ENCODE data around the gene PTPRN2.

PTPRN2 gene

DNA sequence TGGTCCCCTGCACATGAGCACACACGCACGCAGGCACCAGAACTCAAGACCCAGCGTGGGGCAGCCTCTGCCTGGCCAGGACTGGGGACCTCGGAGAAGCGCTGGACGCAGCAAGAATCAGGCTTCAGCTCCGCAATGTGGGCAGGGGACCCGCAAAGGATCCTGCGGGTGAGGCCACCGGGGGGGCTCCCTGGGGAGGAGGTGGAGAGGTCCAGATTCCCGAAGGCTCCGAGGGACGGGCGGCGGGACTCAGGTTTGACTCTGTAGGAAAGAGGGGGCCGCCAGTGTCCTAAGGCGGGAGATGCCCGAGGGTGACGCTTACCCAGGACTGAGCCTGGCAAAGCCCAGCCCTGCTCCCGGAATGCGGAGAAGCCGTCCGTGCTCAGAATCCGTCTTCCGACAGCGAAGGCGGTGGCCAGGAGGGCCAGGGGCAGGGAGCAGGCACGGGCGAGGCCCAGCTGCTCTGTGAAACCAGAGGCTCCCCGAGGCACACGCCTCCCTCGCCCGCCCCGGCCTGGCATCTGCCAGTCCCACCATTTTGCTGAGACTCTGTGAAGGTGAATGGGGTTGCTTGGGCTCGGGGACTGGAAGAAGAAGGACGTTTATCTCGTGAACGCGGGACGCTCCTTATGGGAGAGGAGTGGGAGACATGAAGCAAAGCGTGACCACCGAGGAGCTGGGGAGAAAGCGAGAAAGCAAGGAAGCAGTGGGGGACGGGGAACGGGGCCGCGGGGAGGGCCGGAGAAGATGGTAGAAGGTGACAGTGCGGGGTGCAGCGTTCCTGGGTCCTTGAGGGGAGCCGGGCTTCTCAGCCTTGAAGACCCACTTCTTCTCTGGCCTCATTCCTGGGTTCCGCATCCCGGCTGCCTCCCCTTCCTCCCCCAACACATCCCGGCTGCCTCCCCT is 489.2 kb downstream of the PTPRN2 start:
- no peak for DNase-seq

- no peak for DNase-seq
Measured at GRCh38 chr7:158097453-158098124, 490.0 kb downstream of the PTPRN2 start.

DNA sequence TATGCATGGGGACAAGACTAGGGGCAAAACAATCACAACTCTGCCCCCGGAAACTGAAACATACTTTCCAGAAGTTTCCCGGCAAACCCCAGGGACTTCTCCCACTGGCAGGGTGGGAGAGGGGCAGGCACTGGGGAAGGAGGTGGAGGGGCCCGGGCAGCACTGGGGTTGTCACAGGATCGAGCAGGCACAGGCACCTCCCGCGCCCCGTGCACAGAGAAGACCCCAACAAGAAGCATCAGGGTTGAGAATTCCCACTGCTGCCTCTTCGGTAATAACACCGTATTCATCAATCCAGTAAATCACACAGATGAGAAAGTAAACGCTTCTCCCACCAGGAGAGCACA is 490.5 kb downstream of the PTPRN2 start:
- DNase-seq: no peak

DNA sequence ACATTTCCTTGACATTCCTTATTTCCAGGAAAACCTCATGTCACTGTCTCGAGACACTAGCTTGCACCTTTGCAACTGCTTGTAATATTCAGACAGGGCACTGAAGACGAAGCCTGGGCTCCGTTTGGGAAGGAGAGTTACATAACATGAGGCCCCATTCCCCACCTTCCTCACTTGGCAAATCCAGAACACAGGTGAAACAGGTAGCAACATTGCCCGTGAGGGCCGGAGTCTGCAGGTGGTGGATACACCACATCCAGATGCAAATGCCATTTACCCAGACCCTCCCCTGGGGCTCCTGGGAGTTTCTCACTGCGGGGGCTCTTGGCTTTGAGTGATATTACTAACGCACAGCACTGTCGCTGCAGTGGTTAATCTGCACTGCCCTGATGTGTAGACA is 491.0 kb downstream of the PTPRN2 start:
- DNase-seq: no peak

DNA sequence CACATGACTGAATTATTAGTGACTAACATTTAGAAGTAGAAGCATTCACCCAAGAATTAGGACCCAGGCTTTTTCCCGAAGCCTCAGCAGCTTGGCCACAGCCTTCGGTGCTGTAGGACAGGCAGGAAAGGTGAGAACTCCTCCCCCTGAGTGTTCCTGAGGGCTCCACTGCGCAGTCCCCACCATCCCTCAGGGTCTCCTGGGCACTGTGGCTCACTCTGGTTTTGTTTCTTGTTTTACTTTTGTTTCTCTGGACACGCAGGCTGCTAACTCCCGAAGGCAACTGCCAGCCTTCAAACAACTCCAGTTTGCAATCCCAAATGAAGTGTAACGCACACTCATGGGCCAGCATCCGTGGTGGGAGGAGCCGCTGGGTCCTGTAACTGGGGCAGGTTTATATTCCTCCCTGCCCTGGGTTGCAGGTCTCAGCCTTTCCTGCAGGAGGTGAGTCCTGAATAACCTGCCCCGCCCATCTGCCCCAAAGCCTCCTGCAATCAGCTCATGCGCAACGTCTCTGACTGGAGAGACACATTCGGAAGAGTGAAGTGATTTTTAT is 492.9 kb downstream of the PTPRN2 start:
- DNase-seq: no peak

- DNase-seq: no peak
Measured at GRCh38 chr7:158094046-158094445, 493.6 kb downstream of the PTPRN2 start.

GRCh38 chr7:158093156-158093796 is 494.3 kb downstream of the PTPRN2 start:
- DNase-seq: no peak

- DNase-seq: no peak
Measured at GRCh38 chr7:158087196-158087595, 500.4 kb downstream of the PTPRN2 start.

GRCh38 chr7:158085741-158086695 is 501.6 kb downstream of the PTPRN2 start:
- DNase-seq: peak; percentile 35

DNA sequence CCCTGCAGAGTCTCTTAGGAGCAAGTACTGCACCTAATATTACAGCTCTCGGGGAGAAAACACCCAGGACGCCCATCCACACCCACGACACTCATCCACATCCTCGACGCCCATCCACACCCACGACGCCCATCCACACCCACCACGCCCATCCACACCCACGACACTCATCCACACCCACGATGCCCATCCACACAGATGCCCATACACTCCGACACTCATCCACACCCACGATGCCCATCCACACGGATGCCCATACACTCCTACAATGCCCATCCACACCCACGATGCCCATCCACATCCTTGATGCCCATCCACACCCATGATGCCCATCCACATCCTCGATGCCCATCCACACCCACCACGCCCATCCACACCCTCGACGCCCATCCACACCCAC is 503.1 kb downstream of the PTPRN2 start:
- no peak for DNase-seq

- no peak for DNase-seq
Measured at GRCh38 chr7:158083526-158084310, 503.9 kb downstream of the PTPRN2 start.

- DNase-seq: no peak
Measured at GRCh38 chr7:158082761-158083160, 504.9 kb downstream of the PTPRN2 start.

DNA sequence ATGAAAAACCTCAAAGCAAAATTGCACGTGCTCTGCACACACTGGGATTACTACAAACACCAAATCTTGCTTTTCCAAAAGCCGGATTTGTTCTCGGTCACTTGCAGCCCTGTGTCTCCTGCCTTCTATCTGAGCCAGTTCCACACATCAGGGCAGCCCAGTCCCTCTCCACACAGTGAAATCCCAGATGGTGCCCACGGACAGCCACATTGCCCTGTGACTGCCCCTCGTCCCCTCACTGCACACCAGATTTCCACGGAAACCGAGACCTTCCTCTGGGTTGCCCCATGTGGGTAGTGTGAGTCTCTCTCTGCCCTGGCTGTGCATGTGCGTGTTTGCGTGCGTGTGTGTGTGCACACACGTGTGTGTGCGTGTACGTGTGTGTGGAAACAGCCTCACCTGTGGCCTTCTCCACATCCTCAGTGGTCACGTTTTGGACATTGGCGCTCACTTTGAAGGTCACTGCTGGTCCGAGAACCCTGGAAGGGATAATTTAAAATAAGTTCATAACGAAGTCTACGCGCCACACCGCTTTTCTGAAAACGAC is 506.7 kb downstream of the PTPRN2 start:
- no peak for DNase-seq

GRCh38 chr7:158077934-158078910 is 509.4 kb downstream of the PTPRN2 start:
- DNase-seq: peak; percentile 97

- peak; percentile 38 for DNase-seq
Measured at GRCh38 chr7:158077151-158077840, 510.3 kb downstream of the PTPRN2 start.

DNA sequence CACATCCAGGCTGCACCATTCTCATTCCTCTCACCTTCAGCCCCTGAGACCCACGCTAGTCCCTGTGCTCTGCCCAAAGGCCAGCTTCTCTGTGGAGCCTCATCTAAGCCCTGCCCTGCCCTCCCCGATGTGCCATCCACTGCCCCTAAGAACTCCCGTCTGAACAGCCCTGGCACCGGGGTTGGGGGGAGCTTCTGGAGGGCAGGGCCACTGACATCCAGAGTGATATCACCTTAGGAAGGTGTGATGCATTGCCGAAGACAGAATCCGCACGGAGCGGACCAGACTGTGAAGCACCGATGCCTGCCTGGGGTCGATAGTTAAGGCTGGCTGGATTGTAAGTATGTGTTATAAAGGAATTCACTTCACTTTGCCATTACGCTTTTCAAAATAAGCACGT is 511.0 kb downstream of the PTPRN2 start:
- no peak for DNase-seq

GRCh38 chr7:158076215-158076614 is 511.4 kb downstream of the PTPRN2 start:
- DNase-seq: no peak

DNA sequence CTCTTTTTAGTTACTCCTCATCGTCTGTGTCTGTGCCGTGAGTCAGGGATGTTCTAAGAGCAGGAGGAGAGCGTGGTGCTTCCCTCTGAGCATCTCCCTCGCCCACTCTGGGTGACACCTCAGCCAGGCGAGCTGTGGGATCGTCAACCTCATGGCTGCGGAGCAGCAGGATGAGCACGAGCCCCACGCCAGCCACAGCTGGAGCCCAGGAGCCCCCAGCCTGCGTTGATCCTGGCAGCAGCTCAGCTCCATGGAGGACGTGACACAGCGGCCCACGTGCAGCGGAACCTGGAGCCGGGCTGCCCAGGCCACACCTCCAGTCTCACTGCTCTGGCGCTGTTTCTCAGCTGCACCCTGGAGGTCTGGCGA is 512.0 kb downstream of the PTPRN2 start:
- peak; percentile 20 for DNase-seq

DNA sequence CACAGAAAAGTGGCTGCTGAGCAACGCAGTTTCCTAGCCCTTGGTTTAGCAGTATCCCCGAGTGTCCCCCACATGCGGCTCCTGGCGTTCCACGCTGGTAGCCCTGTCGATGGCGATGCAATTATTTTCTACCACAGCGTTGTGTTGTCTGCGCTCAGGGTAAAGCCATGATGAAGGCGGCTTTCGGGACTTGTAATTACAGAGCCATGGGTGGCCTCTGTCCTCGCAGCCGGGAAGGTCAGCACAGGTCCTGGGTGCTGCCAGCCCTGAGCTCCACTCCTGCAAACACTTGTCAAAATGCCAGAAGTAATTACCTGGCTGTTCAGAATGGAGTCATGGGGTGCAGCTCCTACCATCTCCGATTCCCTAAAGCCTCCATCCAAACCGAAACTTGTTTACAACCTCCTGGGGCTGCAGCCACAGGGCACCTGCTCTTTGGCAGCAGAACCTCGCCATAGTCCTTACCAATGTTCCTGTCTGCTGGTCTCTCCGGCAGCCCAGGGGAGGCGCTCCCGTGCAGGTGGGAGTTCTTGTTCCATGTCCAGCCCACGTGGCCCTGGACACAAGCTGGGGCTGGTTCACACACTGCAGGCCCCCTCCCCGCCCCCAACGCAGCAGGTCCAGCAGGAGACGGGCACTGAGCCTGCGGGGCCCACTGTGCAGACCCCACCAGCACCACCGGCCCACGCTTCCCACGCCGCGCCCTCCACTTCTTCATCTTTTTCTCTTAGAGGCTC is 512.6 kb downstream of the PTPRN2 start:
- DNase-seq: peak; percentile 74
